CD4-positive, alpha-beta T cell (primary cell): ENCODE data around the gene LNX1. TPM values are rescaled to one million over a fixed set of nuclear protein-coding genes. Genes with fewer than 3 reads are reported as not detected.

Experiments used
- ATAC-seq: fragments of 200-7000 bp; cut with Tn5 transposase; one replicate; pipeline ENCODE4 v1.10.0; 2022; ENCODE audit warnings: mild to moderate bottlenecking; ENCODE audit not compliant: poor library complexity
- CTCF ChIA-PET: fragments of 350-600 bp; sonication (Branson Sonifier 250); formaldehyde crosslinking; loops from one replicate; lab custom pipeline; 2021; ENCODE audit warnings: antibody characterized with exemption, inconsistent platforms; lab: Charles Lee
- POLR2A ChIA-PET: fragments of 350-600 bp; sonication (Branson Sonifier 250); formaldehyde crosslinking; loops from one replicate; lab custom pipeline; 2021; ENCODE audit warnings: antibody characterized with exemption, inconsistent platforms; lab: Charles Lee
- DNase-seq, 14 experiments: peaks; one replicate each; pipeline ENCODE4 v3.0.0-alpha.2; 2013 to 2020; ENCODE audit warnings: mixed read lengths in 2 of 14
- H3K27ac ChIP-seq, 2 donors: one replicate each; pipeline versions ENCODE4 v1.5.1 to v1.7.0; 2013; ENCODE audit warnings: low read length in 2 of 2, low read depth in 1 of 2, mild to moderate bottlenecking in 1 of 2
- H3K27me3 ChIP-seq, 2 experiments: 1 replicate in 1 of 2; 2 replicates in 1 of 2; pipeline versions ENCODE4 v1.6.1 to v1.7.0; 2013; ENCODE audit warnings: low read length in 2 of 2, control low read depth in 1 of 2, mild to moderate bottlenecking in 1 of 2, moderate library complexity in 1 of 2; ENCODE audit not compliant: insufficient read depth in 2 of 2, control insufficient read depth in 1 of 2
- H3K36me3 ChIP-seq: one replicate; pipeline ENCODE4 v1.6.1; 2013; ENCODE audit warnings: low read length, control low read depth; ENCODE audit not compliant: insufficient read depth
- H3K4me1 ChIP-seq: one replicate; pipeline ENCODE4 v1.6.1; 2013; ENCODE audit warnings: low read length, control low read depth; ENCODE audit not compliant: insufficient read depth
- H3K4me3 ChIP-seq: one replicate; pipeline ENCODE4 v1.5.1; 2013; ENCODE audit warnings: mild to moderate bottlenecking, low read length, moderate library complexity
- H3K9me3 ChIP-seq, 2 experiments: 1 replicate in 1 of 2; 2 replicates in 1 of 2; pipeline versions ENCODE4 v1.6.1 to v1.7.0; 2013; ENCODE audit warnings: low read length in 2 of 2, mild to moderate bottlenecking in 2 of 2, control low read depth in 1 of 2, moderate library complexity in 1 of 2; ENCODE audit not compliant: control insufficient read depth in 1 of 2, insufficient read depth in 1 of 2
- H3K27ac Mint-ChIP-seq: one replicate; pipeline ENCODE4 v1.8.0; 2020; ENCODE audit warnings: mixed read lengths
- H3K27me3 Mint-ChIP-seq: one replicate; pipeline ENCODE4 v1.8.0; 2021; ENCODE audit warnings: mixed read lengths
- H3K36me3 Mint-ChIP-seq: one replicate; pipeline ENCODE4 v1.8.0; 2021; ENCODE audit warnings: low read depth, mixed read lengths
- H3K4me1 Mint-ChIP-seq: one replicate; pipeline ENCODE4 v1.8.0; 2021; ENCODE audit warnings: low read depth, mixed read lengths
- H3K4me3 Mint-ChIP-seq: one replicate; pipeline ENCODE4 v1.8.0; 2020; ENCODE audit warnings: mild to moderate bottlenecking, mixed read lengths
- H3K9me3 Mint-ChIP-seq: one replicate; pipeline ENCODE4 v1.8.0; 2020; ENCODE audit warnings: mixed read lengths
- intact Hi-C, 2 experiments: fragments of 100-400 bp; cut with DNase I in 1 of 2; cut with micrococcal nuclease in 1 of 2; formaldehyde crosslinking; loops; one replicate each; pipeline versions ENCODE4 v1.15.1 to v1.9.0; 2023 to 2025; cut with DNase I, micrococcal nuclease
- total RNA-seq, 174 experiments: library from RNA in 2 of 174; stranded (reverse) in 2 of 174; gene quantifications; one replicate each; pipeline ENCODE4 v1.2.3 and lab custom pipeline; 2021 to 2026
- TF ChIP-seq, protein P1 (sequence below): fragments of 200-600 bp; IDR thresholded peaks from one replicate; pipeline ENCODE4 v1.8.0; 2022; ENCODE audit warnings: antibody characterized with exemption, mild to moderate bottlenecking

LNX1 gene
- total RNA-seq, 2 experiments from 2014 or later, result not detected

DNA sequence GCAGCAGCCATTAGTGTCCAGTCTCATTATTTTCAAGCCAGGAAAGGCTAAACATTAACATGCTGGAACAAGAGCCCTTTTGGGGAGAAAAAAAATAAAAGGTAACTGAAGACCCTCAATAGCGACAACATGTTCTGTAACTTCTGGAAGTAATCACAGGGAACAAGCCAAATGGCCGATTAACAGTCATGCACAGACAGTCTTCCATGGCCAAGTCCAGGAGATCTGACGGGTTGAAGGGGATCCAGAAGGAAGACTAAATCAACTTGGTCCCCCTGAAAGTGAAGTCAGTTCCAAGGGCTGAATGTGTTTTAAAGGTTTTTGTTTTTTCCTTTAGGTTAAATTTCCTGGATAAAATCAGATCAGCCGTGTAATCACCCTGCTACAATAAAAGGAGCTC lies 52.5 kb downstream of the LNX1 start:
- H3K27me3 Mint-ChIP-seq, result peaks cover 32% of the 10 kb centered on the region
- ChIA-PET CTCF (no interaction called here), POLR2A (no interaction called here)

DNA sequence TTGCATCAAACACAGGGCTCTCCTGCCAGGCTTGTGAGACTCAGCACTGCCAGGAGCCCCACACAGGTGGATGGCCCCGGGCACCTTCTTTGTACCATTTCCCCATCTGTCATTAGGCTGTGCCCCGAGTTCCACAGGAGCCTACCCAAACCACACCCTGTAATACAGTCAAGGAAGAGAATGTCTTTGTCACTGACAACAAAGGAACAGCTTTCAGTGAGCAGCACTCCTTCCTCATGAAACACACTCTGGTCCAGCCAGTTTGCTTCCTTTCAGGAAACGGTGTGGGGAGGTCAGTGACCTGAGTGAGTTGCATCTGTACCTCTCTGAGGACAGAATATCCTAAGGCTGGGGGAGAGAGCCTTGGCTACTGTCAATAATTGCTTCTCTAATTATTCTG lies 53.7 kb downstream of the LNX1 start:
- Mint-ChIP-seq H3K9me3 (no peaks in the 10 kb centered on the region), H3K36me3 (no peaks in the 10 kb centered on the region), H3K27ac (no peak overlapping the region), H3K4me3 (no peak overlapping the region), H3K27me3 (peaks cover 32% of the 10 kb centered on the region), H3K4me1 (no peaks in the 10 kb centered on the region)
- Histone ChIP-seq H3K4me3 (no peak overlapping the region), H3K27me3 (no peaks in the 10 kb centered on the region), H3K4me1 (no peaks in the 10 kb centered on the region), H3K27ac (no peak overlapping the region), H3K9me3 (no peaks in the 10 kb centered on the region), H3K36me3 (no peaks in the 10 kb centered on the region)
- DNase-seq, result no peak
- TF ChIP-seq, protein P1, sequence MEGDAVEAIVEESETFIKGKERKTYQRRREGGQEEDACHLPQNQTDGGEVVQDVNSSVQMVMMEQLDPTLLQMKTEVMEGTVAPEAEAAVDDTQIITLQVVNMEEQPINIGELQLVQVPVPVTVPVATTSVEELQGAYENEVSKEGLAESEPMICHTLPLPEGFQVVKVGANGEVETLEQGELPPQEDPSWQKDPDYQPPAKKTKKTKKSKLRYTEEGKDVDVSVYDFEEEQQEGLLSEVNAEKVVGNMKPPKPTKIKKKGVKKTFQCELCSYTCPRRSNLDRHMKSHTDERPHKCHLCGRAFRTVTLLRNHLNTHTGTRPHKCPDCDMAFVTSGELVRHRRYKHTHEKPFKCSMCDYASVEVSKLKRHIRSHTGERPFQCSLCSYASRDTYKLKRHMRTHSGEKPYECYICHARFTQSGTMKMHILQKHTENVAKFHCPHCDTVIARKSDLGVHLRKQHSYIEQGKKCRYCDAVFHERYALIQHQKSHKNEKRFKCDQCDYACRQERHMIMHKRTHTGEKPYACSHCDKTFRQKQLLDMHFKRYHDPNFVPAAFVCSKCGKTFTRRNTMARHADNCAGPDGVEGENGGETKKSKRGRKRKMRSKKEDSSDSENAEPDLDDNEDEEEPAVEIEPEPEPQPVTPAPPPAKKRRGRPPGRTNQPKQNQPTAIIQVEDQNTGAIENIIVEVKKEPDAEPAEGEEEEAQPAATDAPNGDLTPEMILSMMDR, result no peak
- intact Hi-C loops, result no loop called here
- ATAC-seq, result no peak
- ChIA-PET POLR2A (no interaction called here), CTCF (no interaction called here)

More for the DNA sequence above, 52.5 kb downstream of the LNX1 start:
- Histone ChIP-seq H3K4me1 (no peaks in the 10 kb centered on the region), H3K36me3 (no peaks in the 10 kb centered on the region), H3K4me3 (no peak overlapping the region), H3K27ac (no peak overlapping the region), H3K27me3 (no peaks in the 10 kb centered on the region), H3K9me3 (no peaks in the 10 kb centered on the region)
- Mint-ChIP-seq H3K4me1 (no peaks in the 10 kb centered on the region), H3K27ac (no peak overlapping the region), H3K9me3 (no peaks in the 10 kb centered on the region), H3K4me3 (no peak overlapping the region), H3K36me3 (no peaks in the 10 kb centered on the region)
- TF ChIP-seq, protein P1, result no peak
- intact Hi-C loops, result no loop called here
- no peak for DNase-seq
- ATAC-seq, result no peak

DNA sequence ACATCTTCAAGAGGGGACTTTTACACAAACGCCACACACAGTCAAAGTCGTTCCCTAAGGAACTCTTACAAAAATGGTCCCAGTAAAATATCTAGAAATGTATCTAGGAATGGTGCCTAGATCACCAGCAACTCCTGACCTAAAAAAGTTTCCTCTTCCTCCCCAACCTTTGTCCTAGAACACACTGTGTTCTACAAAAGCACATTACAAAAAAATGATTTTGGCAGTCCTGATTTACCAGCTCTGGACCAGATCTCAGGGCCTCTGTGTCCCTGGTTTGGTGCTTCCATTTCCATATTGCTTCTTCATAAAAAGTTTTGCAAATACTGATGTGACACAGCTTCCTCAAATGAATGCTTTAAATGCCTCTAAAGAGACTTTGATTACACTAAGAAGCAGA lies 55.0 kb downstream of the LNX1 start:
- H3K27ac ChIP-seq, result no peak overlapping the region
- ChIA-PET CTCF (no interaction called here), POLR2A (no interaction called here)
- H3K4me3 ChIP-seq, result no peak overlapping the region
- H3K27me3 ChIP-seq, result no peaks in the 10 kb centered on the region
- intact Hi-C loops, result no loop called here
- ATAC-seq (no peak), DNase-seq (no peak)
- H3K4me1 ChIP-seq, result no peaks in the 10 kb centered on the region
- no peak overlapping the region for H3K4me3 Mint-ChIP-seq
- H3K9me3 ChIP-seq, result no peaks in the 10 kb centered on the region
- TF ChIP-seq, protein P1, result no peak
- no peaks in the 10 kb centered on the region for H3K36me3 Mint-ChIP-seq
- peaks cover 22% of the 10 kb centered on the region for H3K27me3 Mint-ChIP-seq
- H3K27ac Mint-ChIP-seq, result no peak overlapping the region
- H3K36me3 ChIP-seq, result no peaks in the 10 kb centered on the region
- no peaks in the 10 kb centered on the region for H3K9me3 Mint-ChIP-seq
- no peaks in the 10 kb centered on the region for H3K4me1 Mint-ChIP-seq
